NB4 (cell line): Measurements from ENCODE around the gene EVC2.

Experiments used
- DNase-seq: peaks from one replicate; pipeline ENCODE4 v3.0.0; 2010; ENCODE audit warnings: low read depth
- H3K4me3 ChIP-seq: one replicate; pipeline ENCODE4 v1.5.1; 2011; ENCODE audit warnings: mild to moderate bottlenecking, low read depth, low read length, moderate library complexity
- MAX ChIP-seq: IDR thresholded peaks from 2 replicates; pipeline ENCODE4 v1.6.1; 2011; ENCODE audit warnings: low read depth, low read length
- MYC ChIP-seq: IDR thresholded peaks from 2 replicates; pipeline ENCODE4 v1.6.1; 2011; ENCODE audit warnings: low read depth, low read length
- POLR2A ChIP-seq: IDR thresholded peaks from 2 replicates; pipeline ENCODE4 v1.6.1; 2011; ENCODE audit warnings: mild to moderate bottlenecking; ENCODE audit not compliant: insufficient read length; ENCODE audit errors: extremely low read depth
- TF ChIP-seq, protein P1 (sequence below): IDR thresholded peaks from one replicate; pipeline ENCODE4 v1.5.1; 2012; ENCODE audit warnings: low read depth, low read length

EVC2 gene

GRCh38 chr4:5708449-5709206 lies at the start of gene EVC2:
TSS of gene EVC2 (minus strand) at chr4:5708559. CDS start at chr4:5708513, 46 bp downstream.
- H3K4me3 ChIP-seq = no peak within 1 kb of the TSS
- no peak for DNase-seq
- no peak for TF ChIP-seq POLR2A
- TF ChIP-seq, protein P1, sequence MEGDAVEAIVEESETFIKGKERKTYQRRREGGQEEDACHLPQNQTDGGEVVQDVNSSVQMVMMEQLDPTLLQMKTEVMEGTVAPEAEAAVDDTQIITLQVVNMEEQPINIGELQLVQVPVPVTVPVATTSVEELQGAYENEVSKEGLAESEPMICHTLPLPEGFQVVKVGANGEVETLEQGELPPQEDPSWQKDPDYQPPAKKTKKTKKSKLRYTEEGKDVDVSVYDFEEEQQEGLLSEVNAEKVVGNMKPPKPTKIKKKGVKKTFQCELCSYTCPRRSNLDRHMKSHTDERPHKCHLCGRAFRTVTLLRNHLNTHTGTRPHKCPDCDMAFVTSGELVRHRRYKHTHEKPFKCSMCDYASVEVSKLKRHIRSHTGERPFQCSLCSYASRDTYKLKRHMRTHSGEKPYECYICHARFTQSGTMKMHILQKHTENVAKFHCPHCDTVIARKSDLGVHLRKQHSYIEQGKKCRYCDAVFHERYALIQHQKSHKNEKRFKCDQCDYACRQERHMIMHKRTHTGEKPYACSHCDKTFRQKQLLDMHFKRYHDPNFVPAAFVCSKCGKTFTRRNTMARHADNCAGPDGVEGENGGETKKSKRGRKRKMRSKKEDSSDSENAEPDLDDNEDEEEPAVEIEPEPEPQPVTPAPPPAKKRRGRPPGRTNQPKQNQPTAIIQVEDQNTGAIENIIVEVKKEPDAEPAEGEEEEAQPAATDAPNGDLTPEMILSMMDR = no peak
- no peak for TF ChIP-seq MYC
- TF ChIP-seq MAX = no peak

GRCh38 chr4:5757954-5758353 lies 49.6 kb upstream of the EVC2 start:
- no peak for DNase-seq
- TF ChIP-seq POLR2A (no peak), MYC (no peak), MAX (no peak)
- TF ChIP-seq, protein P1 = no peak
- no peak overlapping the region for H3K4me3 ChIP-seq

DNA sequence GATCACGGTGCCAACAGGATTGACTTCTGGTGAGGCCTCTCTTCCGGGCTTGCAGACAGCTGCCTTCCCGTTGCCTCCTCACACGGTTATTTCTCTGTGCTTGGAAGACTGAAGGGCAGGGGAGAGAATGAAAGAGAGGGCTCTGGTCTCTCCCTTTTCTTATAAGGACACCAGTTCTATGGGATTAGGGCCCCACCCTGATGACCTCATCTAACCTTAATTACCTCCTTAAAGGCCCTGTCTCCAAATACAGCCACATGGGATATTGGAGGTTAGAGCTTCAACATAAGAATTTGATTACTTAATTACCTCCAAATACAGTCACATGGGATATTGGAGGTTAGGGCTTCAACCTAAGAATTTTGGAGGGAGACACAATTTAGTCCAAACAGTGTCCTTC lies 49.2 kb upstream of the EVC2 start:
- no peak for DNase-seq
- no peak overlapping the region for H3K4me3 ChIP-seq
- TF ChIP-seq, protein P1 = no peak
- TF ChIP-seq MYC = no peak
- no peak for TF ChIP-seq POLR2A
- TF ChIP-seq MAX = no peak

GRCh38 chr4:5757091-5757490 lies 48.7 kb upstream of the EVC2 start:
- TF ChIP-seq MAX (no peak), MYC (no peak), POLR2A (no peak)
- TF ChIP-seq, protein P1 = no peak
- DNase-seq = no peak
- H3K4me3 ChIP-seq = no peak overlapping the region

DNA sequence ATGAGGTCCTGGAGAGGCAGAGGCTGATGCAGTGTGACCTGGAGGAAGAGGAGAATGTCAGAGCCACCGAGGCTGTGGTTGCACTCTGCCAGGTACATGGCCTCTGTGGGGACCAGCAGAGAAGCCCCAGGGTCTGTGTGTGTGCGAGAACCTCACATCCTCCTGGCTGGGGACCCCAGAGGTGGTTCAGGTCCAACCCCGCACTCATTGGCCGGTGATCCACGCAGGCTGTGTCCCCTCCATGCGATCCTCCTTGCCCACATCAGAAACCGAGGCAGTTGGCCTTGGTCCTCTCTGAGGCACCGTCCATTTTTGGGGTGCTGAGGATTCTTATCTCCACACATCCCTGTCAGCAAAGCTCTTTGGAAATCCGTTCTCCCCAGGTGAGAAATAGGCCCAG lies 47.9 kb upstream of the EVC2 start:
- H3K4me3 ChIP-seq = no peak overlapping the region
- TF ChIP-seq, protein P1 = no peak
- TF ChIP-seq POLR2A (no peak), MAX (no peak), MYC (no peak)
- no peak for DNase-seq
